BE2C (cell line): Measurements from ENCODE around the gene GPC1.

ENCODE experiments used
- DNase-seq: peaks from one replicate; pipeline ENCODE4 v3.0.0-alpha.2; 2020
- H3K27me3 ChIP-seq: fragments of 250-450 bp; sonication (Bioruptor Pico); 2 replicates; pipeline ENCODE4 v1.5.1; 2020; ENCODE audit warnings: mild to moderate bottlenecking
- H3K36me3 ChIP-seq: fragments of 250-450 bp; sonication (Bioruptor Pico); 2 replicates; pipeline ENCODE4 v1.5.1; 2020; ENCODE audit warnings: mild to moderate bottlenecking
- H3K4me1 ChIP-seq: fragments of 250-450 bp; sonication (Bioruptor Pico); 2 replicates; pipeline ENCODE4 v1.5.1; 2020
- H3K4me3 ChIP-seq: 2 replicates; pipeline ENCODE4 v1.5.1; 2011; ENCODE audit warnings: low read depth, low read length
- H3K9me3 ChIP-seq: fragments of 250-450 bp; sonication (Bioruptor Pico); 2 replicates; pipeline ENCODE4 v1.5.1; 2020
- TF ChIP-seq, protein P1 (sequence below): IDR thresholded peaks from 2 replicates; pipeline ENCODE4 v1.5.1; 2012; ENCODE audit warnings: mild to moderate bottlenecking, low read depth, low read length

GPC1 gene

GRCh38 chr2:240435948-240436682 lies 652 bp downstream of the GPC1 start:
- Histone ChIP-seq H3K9me3 (peaks cover 7% of the 10 kb centered on the region; the same call in 1 of the 2 replicates), H3K36me3 (no peaks in the 10 kb centered on the region), H3K4me3 (peak overlapping the region; percentile 55), H3K27me3 (peaks cover 13% of the 10 kb centered on the region), H3K4me1 (peaks cover 3% of the 10 kb centered on the region)
- peak; percentile 54 for DNase-seq
- TF ChIP-seq, protein P1, sequence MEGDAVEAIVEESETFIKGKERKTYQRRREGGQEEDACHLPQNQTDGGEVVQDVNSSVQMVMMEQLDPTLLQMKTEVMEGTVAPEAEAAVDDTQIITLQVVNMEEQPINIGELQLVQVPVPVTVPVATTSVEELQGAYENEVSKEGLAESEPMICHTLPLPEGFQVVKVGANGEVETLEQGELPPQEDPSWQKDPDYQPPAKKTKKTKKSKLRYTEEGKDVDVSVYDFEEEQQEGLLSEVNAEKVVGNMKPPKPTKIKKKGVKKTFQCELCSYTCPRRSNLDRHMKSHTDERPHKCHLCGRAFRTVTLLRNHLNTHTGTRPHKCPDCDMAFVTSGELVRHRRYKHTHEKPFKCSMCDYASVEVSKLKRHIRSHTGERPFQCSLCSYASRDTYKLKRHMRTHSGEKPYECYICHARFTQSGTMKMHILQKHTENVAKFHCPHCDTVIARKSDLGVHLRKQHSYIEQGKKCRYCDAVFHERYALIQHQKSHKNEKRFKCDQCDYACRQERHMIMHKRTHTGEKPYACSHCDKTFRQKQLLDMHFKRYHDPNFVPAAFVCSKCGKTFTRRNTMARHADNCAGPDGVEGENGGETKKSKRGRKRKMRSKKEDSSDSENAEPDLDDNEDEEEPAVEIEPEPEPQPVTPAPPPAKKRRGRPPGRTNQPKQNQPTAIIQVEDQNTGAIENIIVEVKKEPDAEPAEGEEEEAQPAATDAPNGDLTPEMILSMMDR = no peak

- Histone ChIP-seq H3K4me1 (peaks cover 3% of the 10 kb centered on the region), H3K27me3 (peaks cover 13% of the 10 kb centered on the region), H3K36me3 (no peaks in the 10 kb centered on the region), H3K9me3 (peaks cover 7% of the 10 kb centered on the region; the same call in 1 of the 2 replicates), H3K4me3 (peak overlapping the region; percentile 55)
- TF ChIP-seq, protein P1 = no peak
- peak; percentile 32 for DNase-seq
These were observed 1.5 kb downstream of the GPC1 start for GRCh38 chr2:240436683-240437550.

- Histone ChIP-seq H3K9me3 (peaks cover 7% of the 10 kb centered on the region; the same call in 1 of the 2 replicates), H3K4me3 (no peak overlapping the region), H3K36me3 (no peaks in the 10 kb centered on the region), H3K4me1 (peaks cover 3% of the 10 kb centered on the region), H3K27me3 (peaks cover 13% of the 10 kb centered on the region)
- DNase-seq = no peak
- TF ChIP-seq, protein P1 = no peak
These were observed 2.0 kb downstream of the GPC1 start for GRCh38 chr2:240437551-240437860.

- H3K27me3 ChIP-seq = peaks cover 13% of the 10 kb centered on the region
- DNase-seq = peak; percentile 78
- H3K9me3 ChIP-seq = peaks cover 7% of the 10 kb centered on the region; the same call in 1 of the 2 replicates
- H3K36me3 ChIP-seq = no peaks in the 10 kb centered on the region
- H3K4me1 ChIP-seq = peaks cover 3% of the 10 kb centered on the region
- no peak overlapping the region for H3K4me3 ChIP-seq
- TF ChIP-seq, protein P1 = peak; percentile 92
These were observed 2.7 kb downstream of the GPC1 start for GRCh38 chr2:240437861-240438809.

- TF ChIP-seq, protein P1 = no peak
- peaks cover 3% of the 10 kb centered on the region for H3K4me1 ChIP-seq
- peaks cover 7% of the 10 kb centered on the region; the same call in 1 of the 2 replicates for H3K9me3 ChIP-seq
- DNase-seq = no peak
- H3K36me3 ChIP-seq = no peaks in the 10 kb centered on the region
- peaks cover 13% of the 10 kb centered on the region for H3K27me3 ChIP-seq
- no peak overlapping the region for H3K4me3 ChIP-seq
These were observed 3.6 kb downstream of the GPC1 start for GRCh38 chr2:240438810-240439697.
